Colonic mucosa (tissue), 4 donors: ENCODE data around the gene NUAK1. TPM values are rescaled to one million over a fixed set of nuclear protein-coding genes. Genes with fewer than 3 reads are reported as not detected.

Experiments
- DNase-seq: peaks from one replicate; pipeline ENCODE4 v3.0.0-alpha.2; 2020
- H3K27ac ChIP-seq: fragments of 200-600 bp; one replicate; pipeline ENCODE4 v1.8.0; 2021
- H3K27me3 ChIP-seq: fragments of 200-600 bp; one replicate; pipeline ENCODE4 v1.8.0; 2021
- H3K36me3 ChIP-seq: fragments of 200-600 bp; one replicate; pipeline ENCODE4 v1.8.0; 2021
- H3K4me1 ChIP-seq: fragments of 200-600 bp; one replicate; pipeline ENCODE4 v1.8.0; 2021; ENCODE audit warnings: mild to moderate bottlenecking
- H3K4me3 ChIP-seq: fragments of 200-600 bp; one replicate; pipeline ENCODE4 v1.8.0; 2021
- H3K9ac ChIP-seq, 2 donors: one replicate each; pipeline ENCODE4 v1.7.0; 2013; ENCODE audit warnings: control low read depth in 2 of 2, low read depth in 2 of 2, low read length in 2 of 2
- H3K9me3 ChIP-seq: fragments of 200-600 bp; one replicate; pipeline ENCODE4 v1.8.0; 2021
- CTCF ChIP-seq: fragments of 200-600 bp; IDR thresholded peaks from one replicate; pipeline ENCODE4 v1.8.0; 2022; ENCODE audit warnings: antibody characterized with exemption, mild to moderate bottlenecking
- intact Hi-C: fragments of 100-400 bp; cut with DNase I; formaldehyde crosslinking; loops from one replicate; pipeline ENCODE4 v1.14.1; 2022
- total RNA-seq, 2 donors: library from RNA; stranded (reverse); fragmentation: NEBNext Ultra II Directional in 1 of 2; extraction: Animal tissue kit (Norgen Biotek cat#: 25700) in 1 of 2; gene quantifications; one replicate each; pipeline ENCODE4 v1.2.1, GENCODE V29; 2021
- donor health status: healthy.
- donor health status: DM: no; HTN: no; CAD: no.
- donor health status: DM: no; HTN: no; CAD: no.

NUAK1 gene
- total RNA-seq, 2 donors from 2014 or later: 2.2 to 3.7 TPM

DNA sequence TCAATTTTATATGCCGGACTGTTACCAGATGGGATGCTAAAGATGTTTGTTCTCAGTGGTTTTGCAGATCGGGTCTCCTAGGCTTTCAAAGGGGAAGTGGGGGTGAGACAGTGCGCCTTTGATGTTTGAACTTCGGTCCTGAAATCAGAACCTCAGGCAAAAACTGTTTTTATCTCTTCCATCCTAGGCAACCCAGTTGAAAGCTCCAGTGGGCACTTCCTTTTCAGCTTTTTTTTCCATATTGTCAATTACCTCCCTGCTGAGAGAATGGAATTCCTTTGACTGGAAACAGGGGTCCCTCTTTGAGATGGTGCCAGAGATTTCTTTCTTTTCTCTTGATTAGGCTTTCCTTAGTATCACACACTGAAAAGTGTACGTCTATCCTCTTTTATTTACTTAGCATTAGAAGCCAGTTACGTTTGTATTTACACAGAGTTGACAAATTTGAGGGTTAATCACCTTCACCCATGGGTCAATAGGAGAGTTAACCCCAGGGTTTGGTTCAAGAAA is 40.0 kb downstream of the NUAK1 start:
- no peak for TF ChIP-seq CTCF
- H3K27me3 ChIP-seq: no peaks in the 10 kb centered on the region
- no peak for DNase-seq
- H3K4me3 ChIP-seq: no peak overlapping the region
- no peaks in the 10 kb centered on the region for H3K36me3 ChIP-seq
- no peaks in the 10 kb centered on the region for H3K9me3 ChIP-seq
- H3K9ac ChIP-seq: no peak overlapping the region
- intact Hi-C loops: no loop called here
- H3K4me1 ChIP-seq: no peaks in the 10 kb centered on the region
- no peak overlapping the region for H3K27ac ChIP-seq

DNA sequence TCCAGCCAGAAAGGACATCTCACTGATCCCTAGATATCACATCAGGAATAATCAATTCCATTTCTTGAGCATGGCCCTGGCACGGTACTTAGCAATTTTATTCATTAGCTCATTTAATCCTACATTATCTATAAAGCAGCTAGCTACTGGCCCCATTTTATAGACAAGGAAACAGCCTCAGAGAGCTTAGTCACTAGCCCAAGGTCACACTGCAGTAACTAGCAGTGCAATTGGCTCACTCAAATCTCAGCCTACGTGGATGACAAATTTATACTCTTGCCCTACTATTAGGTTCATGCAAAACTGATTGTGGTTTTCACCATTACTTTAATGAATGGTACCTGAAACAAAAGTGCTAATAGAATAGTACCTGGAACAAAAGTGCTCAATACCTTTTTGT is 41.7 kb downstream of the NUAK1 start:
- Histone ChIP-seq H3K27me3 (no peaks in the 10 kb centered on the region), H3K4me3 (no peak overlapping the region), H3K27ac (no peak overlapping the region), H3K9ac (no peak overlapping the region), H3K9me3 (no peaks in the 10 kb centered on the region), H3K4me1 (no peaks in the 10 kb centered on the region), H3K36me3 (no peaks in the 10 kb centered on the region)
- no peak for DNase-seq
- no peak for TF ChIP-seq CTCF
- intact Hi-C loops: no loop called here

DNA sequence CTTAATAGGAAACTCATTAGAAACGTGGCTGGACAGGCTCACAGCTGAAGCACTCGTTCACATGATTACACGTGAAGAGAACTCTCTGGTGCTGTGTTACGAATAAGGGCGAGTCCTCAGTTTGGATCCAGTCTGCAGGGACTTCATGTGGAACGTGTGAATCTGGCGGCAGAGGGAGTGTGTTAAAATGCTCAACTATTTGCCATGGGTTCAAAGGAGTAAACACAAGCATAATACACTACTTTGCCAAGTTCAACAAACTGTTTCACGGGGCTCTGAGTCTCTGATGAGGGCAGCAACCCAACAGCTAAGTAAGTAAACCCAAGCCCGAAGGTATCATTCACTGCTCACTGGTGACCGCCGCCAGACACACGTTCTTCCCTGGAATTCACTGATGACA is 42.4 kb downstream of the NUAK1 start:
- no peaks in the 10 kb centered on the region for H3K27me3 ChIP-seq
- H3K9me3 ChIP-seq: no peaks in the 10 kb centered on the region
- DNase-seq: no peak
- no peaks in the 10 kb centered on the region for H3K36me3 ChIP-seq
- TF ChIP-seq CTCF: no peak
- H3K27ac ChIP-seq: no peak overlapping the region
- intact Hi-C loops: no loop called here
- H3K9ac ChIP-seq: no peak overlapping the region
- H3K4me1 ChIP-seq: no peaks in the 10 kb centered on the region
- H3K4me3 ChIP-seq: no peak overlapping the region

DNA sequence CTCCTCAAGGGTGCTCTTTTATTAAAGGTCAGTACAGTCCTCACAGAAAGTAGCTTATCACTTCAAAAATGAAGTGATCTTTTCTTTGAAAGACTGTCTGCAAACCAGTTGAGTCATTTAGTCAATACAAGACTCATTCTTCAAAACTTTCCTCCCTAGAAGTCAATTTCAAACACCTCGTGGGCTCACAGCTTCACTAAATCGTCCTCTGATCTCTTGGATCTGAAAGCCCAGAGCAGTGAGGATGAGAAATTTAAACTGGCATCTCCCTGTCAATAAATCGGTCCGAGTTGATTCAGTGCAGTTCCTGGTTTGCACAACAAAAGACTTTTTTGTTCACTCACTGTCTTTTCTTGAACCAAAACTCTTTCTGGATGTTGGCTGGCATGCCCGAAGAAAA is 44.5 kb downstream of the NUAK1 start:
- no peak for TF ChIP-seq CTCF
- Histone ChIP-seq H3K9ac (no peak overlapping the region), H3K36me3 (no peaks in the 10 kb centered on the region), H3K27me3 (no peaks in the 10 kb centered on the region), H3K9me3 (no peaks in the 10 kb centered on the region), H3K4me3 (no peak overlapping the region), H3K27ac (no peak overlapping the region), H3K4me1 (no peaks in the 10 kb centered on the region)
- intact Hi-C loops: no loop called here
- DNase-seq: no peak

DNA sequence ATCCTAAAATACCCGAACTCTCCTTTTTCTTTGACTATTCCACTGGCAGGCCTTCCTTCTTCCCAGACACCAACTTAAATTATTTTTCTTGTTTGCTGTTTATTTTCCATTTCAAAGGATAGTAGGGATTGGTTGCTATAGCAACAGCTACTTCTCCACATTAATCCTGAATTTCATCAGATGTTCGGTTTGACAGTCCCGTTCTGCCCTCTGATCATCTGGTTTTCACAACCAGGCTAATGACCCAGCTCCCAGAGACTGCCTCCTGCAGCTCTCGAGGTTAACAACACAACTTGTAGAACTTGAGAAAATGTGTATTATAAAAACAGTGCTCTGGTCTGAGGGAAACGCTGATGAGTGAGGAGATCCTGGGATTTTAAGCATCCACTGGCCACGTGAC is 45.5 kb downstream of the NUAK1 start:
- Histone ChIP-seq H3K9me3 (no peaks in the 10 kb centered on the region), H3K9ac (no peak overlapping the region), H3K36me3 (no peaks in the 10 kb centered on the region), H3K27ac (no peak overlapping the region), H3K27me3 (no peaks in the 10 kb centered on the region), H3K4me3 (no peak overlapping the region), H3K4me1 (no peaks in the 10 kb centered on the region)
- intact Hi-C loops: no loop called here
- TF ChIP-seq CTCF: no peak
- DNase-seq: no peak

DNA sequence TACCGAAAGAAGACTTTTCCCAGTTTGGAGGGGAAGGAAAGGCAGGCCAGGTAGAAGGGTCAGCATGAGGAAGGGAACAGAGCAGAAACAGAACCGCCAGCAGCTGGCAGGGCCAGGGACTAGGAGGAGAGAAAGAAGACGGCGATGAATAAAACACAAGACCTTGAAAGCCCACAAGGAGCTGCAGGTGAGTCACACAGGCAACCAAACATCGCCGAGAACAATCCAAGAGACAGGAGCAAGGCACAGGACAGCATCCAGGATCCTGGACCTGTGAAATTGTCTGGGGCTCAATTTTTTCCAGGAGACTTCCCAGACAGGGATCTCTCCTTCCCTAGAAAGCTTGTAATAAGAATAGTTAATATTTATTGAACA is 47.3 kb downstream of the NUAK1 start:
- no peak overlapping the region for H3K4me3 ChIP-seq
- no peak for TF ChIP-seq CTCF
- no peak overlapping the region for H3K9ac ChIP-seq
- intact Hi-C loops: no loop called here
- H3K27ac ChIP-seq: no peak overlapping the region
- no peak for DNase-seq
- no peaks in the 10 kb centered on the region for H3K4me1 ChIP-seq
- H3K36me3 ChIP-seq: no peaks in the 10 kb centered on the region
- no peaks in the 10 kb centered on the region for H3K9me3 ChIP-seq
- no peaks in the 10 kb centered on the region for H3K27me3 ChIP-seq
